Pancreas (tissue), 10 donors: ENCODE measurements around the gene CHST11. TPM values are rescaled to one million over a fixed set of nuclear protein-coding genes. Genes with fewer than 3 reads are reported as not detected.

Experiments
- ATAC-seq, 4 donors: fragments of 200-7000 bp; cut with Tn5 transposase; one replicate each; pipeline versions ENCODE4 v1.8.0 to v1.9.1; 2020; ENCODE audit warnings: mild to moderate bottlenecking in 4 of 4, moderate library complexity in 4 of 4
- DNase-seq, 6 donors: peaks; one replicate each; pipeline ENCODE4 v3.0.0-alpha.2; 2020
- FAIRE-seq: peaks from 2 replicates; lab custom pipeline; 2012; peaks lifted over from hg19 to GRCh38; lab: Jason Lieb, UNC
- H3K27ac ChIP-seq, 4 donors: fragments of 200-600 bp; sonication (generic); 1 replicate in 3 of 4; 2 replicates in 1 of 4; pipeline versions ENCODE4 v1.5.0 to v1.8.0; 2020
- H3K27me3 ChIP-seq, 4 donors: fragments of 200-600 bp; one replicate each; pipeline ENCODE4 v1.8.0; 2021
- H3K36me3 ChIP-seq, 3 donors: fragments of 200-600 bp; sonication (generic) in 1 of 3; one replicate each; pipeline versions ENCODE4 v1.5.0 to v1.8.0; 2020 to 2021
- H3K4me1 ChIP-seq, 3 donors: fragments of 200-600 bp; one replicate each; pipeline ENCODE4 v1.8.0; 2021
- H3K4me3 ChIP-seq, 4 donors: fragments of 200-600 bp; sonication (generic) in 2 of 4; one replicate each; pipeline versions ENCODE4 v1.5.0 to v1.8.0; 2020 to 2021
- H3K9me3 ChIP-seq, 4 donors: fragments of 200-600 bp; one replicate each; pipeline ENCODE4 v1.8.0; 2021
- CTCF ChIP-seq, 4 donors: fragments of 200-600 bp; sonication (generic) in 3 of 4; IDR thresholded peaks; one replicate each; pipeline versions ENCODE4 v1.5.0 to v1.8.0; 2021; ENCODE audit warnings: antibody characterized with exemption in 4 of 4
- WGBS, 2 donors: extraction: QIAGEN DNeasy Blood & Tissue Kit; methylation state at CpG; one replicate each; pipeline ENCODE4 v1.1.7; 2013; 5-methylcytosine and 5-hydroxymethylcytosine counted together
- intact Hi-C, 3 donors: fragments of 100-400 bp; cut with DNase I; formaldehyde crosslinking; loops; one replicate each; pipeline versions ENCODE4 v1.11.1 to v1.14.2; 2022
- polyA plus RNA-seq, 2 donors: library from polyadenylated mRNA; stranded (reverse); fragments of 200-250 nt; gene quantifications; one replicate each; pipeline ENCODE4 v1.2.3, GENCODE V29; 2013
- total RNA-seq, 6 donors: library from RNA; stranded (reverse); fragmentation: NEBNext Ultra II Directional in 4 of 6; extraction: Animal tissue kit (Norgen Biotek cat#: 25700) in 4 of 6; gene quantifications; one replicate each; pipeline versions ENCODE4 v1.2.1 to v1.2.4, GENCODE V29; 2021 to 2023
- donor health status: healthy with polysubstance abuse.
- donor health status: DM: no; HTN: no; CAD: no; lungs with moderate emphysema.
- donor health status: DM: no; HTN: no; CAD: no.
- donor health status: control.
- donor health status: control.
- donor health status: Bipolar disorder and iron deficiency.
- donor health status: DM: yes; HTN: yes; CAD: no.
- donor health status: DM: no; HTN: no; CAD: no.
- donor health status: DM: no; HTN: no; CAD: no.
- donor health status: DM: yes; HTN: yes; CAD: no.

The CHST11 gene
- total and polyA plus RNA-seq, 8 donors = 1.1 to 14.8 (median 7.8) TPM

- Histone ChIP-seq H3K4me1 (no peaks in the 10 kb centered on the region), H3K27me3 (no peaks in the 10 kb centered on the region), H3K27ac (no peak overlapping the region), H3K36me3 (no peaks in the 10 kb centered on the region), H3K4me3 (no peak overlapping the region), H3K9me3 (no peaks in the 10 kb centered on the region)
- intact Hi-C loops = no loop called here
- ATAC-seq (no peak), FAIRE-seq (no peak), DNase-seq (no peak)
- WGBS, 2 donors = 93 to 95% methylated on average over 16 of the region's 16 CpGs
- TF ChIP-seq CTCF (IDR thresholded peaks at IDR 0.05) = no peak
Measured at GRCh38 chr12:104654665-104655609, 198.2 kb downstream of the CHST11 start.

GRCh38 chr12:104656383-104656782 is 199.6 kb downstream of the CHST11 start:
- no peak for TF ChIP-seq CTCF (IDR thresholded peaks at IDR 0.05)
- Histone ChIP-seq H3K27me3 (no peaks in the 10 kb centered on the region), H3K4me3 (no peak overlapping the region), H3K4me1 (no peaks in the 10 kb centered on the region), H3K9me3 (no peaks in the 10 kb centered on the region), H3K27ac (no peak overlapping the region), H3K36me3 (no peaks in the 10 kb centered on the region)
- intact Hi-C loops = no loop called here
- DNase-seq (no peak), ATAC-seq (no peak), FAIRE-seq (no peak)
- WGBS, 2 donors = 92% methylated on average over 10 of the region's 10 CpGs

- DNase-seq (no peak), FAIRE-seq (no peak), ATAC-seq (peak in 1 of 4 donors; percentile 39)
- intact Hi-C loops = no loop called here
- H3K4me3 ChIP-seq = no peak overlapping the region
- no peaks in the 10 kb centered on the region for H3K9me3 ChIP-seq
- H3K27ac ChIP-seq = no peak overlapping the region
- 76 to 81% methylated on average over 5 of the region's 5 CpGs for WGBS, 2 donors
- peaks cover 0 to 3% (median 0%) of the 10 kb centered on the region in 3 donors for H3K4me1 ChIP-seq
- H3K36me3 ChIP-seq = no peaks in the 10 kb centered on the region
- H3K27me3 ChIP-seq = no peaks in the 10 kb centered on the region
- TF ChIP-seq CTCF (IDR thresholded peaks at IDR 0.05) = no peak
Measured at GRCh38 chr12:104656921-104657320, 200.2 kb downstream of the CHST11 start.

- DNase-seq (no peak), FAIRE-seq (no peak), ATAC-seq (no peak)
- WGBS, 2 donors = 84 to 87% methylated on average over 13 of the region's 13 CpGs
- intact Hi-C loops = no loop called here
- Histone ChIP-seq H3K27me3 (no peaks in the 10 kb centered on the region), H3K4me3 (no peak overlapping the region), H3K9me3 (no peaks in the 10 kb centered on the region), H3K36me3 (no peaks in the 10 kb centered on the region), H3K27ac (no peak overlapping the region), H3K4me1 (peaks cover 0 to 13% (median 4%) of the 10 kb centered on the region in 3 donors)
- no peak for TF ChIP-seq CTCF (IDR thresholded peaks at IDR 0.05)
Measured at GRCh38 chr12:104657726-104658484, 201.2 kb downstream of the CHST11 start.
